ENCODE data around the gene PDE3A. TPM values are rescaled to one million over a fixed set of nuclear protein-coding genes. Genes with fewer than 3 reads are reported as not detected.
A peak's percentile ranks its signal among the peaks of the same experiment; 100 is the strongest.

PDE3A gene
- total and polyA plus RNA-seq, 2 donors from 2014 or later, result 3.3 to 18.3 TPM

DNA sequence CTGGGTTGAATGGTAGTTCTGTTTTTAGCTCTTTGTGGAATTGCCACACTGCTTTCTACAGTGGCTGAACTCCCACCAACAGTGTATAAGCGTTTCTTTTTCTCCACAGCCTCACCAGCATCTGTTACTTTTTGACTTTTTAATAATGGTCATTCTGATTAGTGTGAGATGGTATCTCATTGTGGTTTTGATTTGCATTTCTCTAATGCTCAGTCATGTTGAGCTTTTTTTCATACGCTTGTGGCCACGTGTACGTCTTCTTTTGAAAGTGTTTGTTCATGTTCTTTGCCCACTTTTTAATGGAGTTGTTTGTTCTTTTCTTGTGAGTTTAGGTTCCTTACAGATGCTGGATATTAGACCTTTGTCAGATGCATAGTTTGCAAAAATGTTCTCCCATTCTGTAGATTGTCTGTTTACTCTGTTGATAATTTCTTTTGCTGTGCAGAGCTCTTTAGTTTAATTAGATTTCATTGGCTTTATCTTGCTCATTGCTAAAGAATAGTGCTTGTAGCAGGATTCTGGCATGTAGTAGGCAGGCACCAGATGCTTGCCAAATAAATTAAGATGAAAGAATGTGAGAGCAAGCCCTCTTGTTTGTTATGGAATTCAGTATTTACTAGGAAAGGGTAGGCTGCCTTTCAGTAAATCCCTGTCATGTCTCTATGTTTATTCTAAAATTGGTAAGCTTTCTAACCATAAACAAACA, 86.8 kb downstream of the PDE3A start:
- TF ChIP-seq, protein P1, sequence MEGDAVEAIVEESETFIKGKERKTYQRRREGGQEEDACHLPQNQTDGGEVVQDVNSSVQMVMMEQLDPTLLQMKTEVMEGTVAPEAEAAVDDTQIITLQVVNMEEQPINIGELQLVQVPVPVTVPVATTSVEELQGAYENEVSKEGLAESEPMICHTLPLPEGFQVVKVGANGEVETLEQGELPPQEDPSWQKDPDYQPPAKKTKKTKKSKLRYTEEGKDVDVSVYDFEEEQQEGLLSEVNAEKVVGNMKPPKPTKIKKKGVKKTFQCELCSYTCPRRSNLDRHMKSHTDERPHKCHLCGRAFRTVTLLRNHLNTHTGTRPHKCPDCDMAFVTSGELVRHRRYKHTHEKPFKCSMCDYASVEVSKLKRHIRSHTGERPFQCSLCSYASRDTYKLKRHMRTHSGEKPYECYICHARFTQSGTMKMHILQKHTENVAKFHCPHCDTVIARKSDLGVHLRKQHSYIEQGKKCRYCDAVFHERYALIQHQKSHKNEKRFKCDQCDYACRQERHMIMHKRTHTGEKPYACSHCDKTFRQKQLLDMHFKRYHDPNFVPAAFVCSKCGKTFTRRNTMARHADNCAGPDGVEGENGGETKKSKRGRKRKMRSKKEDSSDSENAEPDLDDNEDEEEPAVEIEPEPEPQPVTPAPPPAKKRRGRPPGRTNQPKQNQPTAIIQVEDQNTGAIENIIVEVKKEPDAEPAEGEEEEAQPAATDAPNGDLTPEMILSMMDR (IDR thresholded peaks at IDR 0.05; ENCODE audit: borderline replicate concordance, extremely low read depth, insufficient read depth), result no peak
- DNase-seq, result no peak
- Histone ChIP-seq H3K27me3 (ENCODE audit: control insufficient read depth, insufficient read depth, low read length) (no peaks in the 10 kb centered on the region), H3K9ac (ENCODE audit: low read length in 3 of 3) (no peak overlapping the region), H3K27ac (ENCODE audit: low read depth in 2 of 2, low read length in 2 of 2) (no peak overlapping the region), H3K4me1 (ENCODE audit: control insufficient read depth in 2 of 3, insufficient read depth in 2 of 3, low read depth in 1 of 3, low read length in 3 of 3) (peaks cover 0 to 2% (median 0%) of the 10 kb centered on the region in 3 donors), H3K9me3 (ENCODE audit: control insufficient read depth in 2 of 3, insufficient read depth in 1 of 3, low read length in 3 of 3) (no peaks in the 10 kb centered on the region), H3K4me3 (ENCODE audit: low read length in 3 of 3) (no peak overlapping the region), H3K36me3 (ENCODE audit: control insufficient read depth in 2 of 3, insufficient read depth in 3 of 3, low read length in 3 of 3) (no peaks in the 10 kb centered on the region)
- intact Hi-C loops (cut with DNase I), result no loop called here
- no peak for FAIRE-seq

DNA sequence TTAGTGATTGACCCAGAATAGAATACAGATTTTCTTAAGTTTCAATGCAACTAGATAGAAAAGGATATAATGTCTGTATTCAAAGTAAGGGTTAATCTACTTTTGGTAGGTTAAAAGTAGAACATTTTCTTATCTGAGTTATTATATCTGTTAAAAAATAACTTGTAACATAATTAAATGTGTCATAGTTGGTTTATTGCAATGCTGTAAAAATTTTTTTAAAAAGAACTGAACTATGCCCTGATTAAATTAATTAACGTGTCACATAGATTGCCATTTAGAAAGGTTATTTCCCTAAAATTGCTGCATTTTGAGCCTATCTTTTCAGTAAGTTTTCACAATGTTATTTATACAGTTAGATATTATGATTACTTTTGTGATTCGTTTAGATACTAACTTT, 89.2 kb downstream of the PDE3A start:
- H3K4me1 ChIP-seq (ENCODE audit: control insufficient read depth in 2 of 3, insufficient read depth in 2 of 3, low read depth in 1 of 3, low read length in 3 of 3), result peaks cover 0 to 2% (median 0%) of the 10 kb centered on the region in 3 donors
- no peaks in the 10 kb centered on the region for H3K27me3 ChIP-seq (ENCODE audit: control insufficient read depth, insufficient read depth, low read length)
- DNase-seq (no peak), FAIRE-seq (no peak)
- no peak overlapping the region for H3K27ac ChIP-seq (ENCODE audit: low read depth in 2 of 2, low read length in 2 of 2)
- H3K9me3 ChIP-seq (ENCODE audit: control insufficient read depth in 2 of 3, insufficient read depth in 1 of 3, low read length in 3 of 3), result no peaks in the 10 kb centered on the region
- H3K36me3 ChIP-seq (ENCODE audit: control insufficient read depth in 2 of 3, insufficient read depth in 3 of 3, low read length in 3 of 3), result no peaks in the 10 kb centered on the region
- intact Hi-C loops (cut with DNase I), result no loop called here
- TF ChIP-seq, protein P1 (IDR thresholded peaks at IDR 0.05; ENCODE audit: borderline replicate concordance, extremely low read depth, insufficient read depth), result no peak
- no peak overlapping the region for H3K9ac ChIP-seq (ENCODE audit: low read length in 3 of 3)
- no peak overlapping the region for H3K4me3 ChIP-seq (ENCODE audit: low read length in 3 of 3)

DNA sequence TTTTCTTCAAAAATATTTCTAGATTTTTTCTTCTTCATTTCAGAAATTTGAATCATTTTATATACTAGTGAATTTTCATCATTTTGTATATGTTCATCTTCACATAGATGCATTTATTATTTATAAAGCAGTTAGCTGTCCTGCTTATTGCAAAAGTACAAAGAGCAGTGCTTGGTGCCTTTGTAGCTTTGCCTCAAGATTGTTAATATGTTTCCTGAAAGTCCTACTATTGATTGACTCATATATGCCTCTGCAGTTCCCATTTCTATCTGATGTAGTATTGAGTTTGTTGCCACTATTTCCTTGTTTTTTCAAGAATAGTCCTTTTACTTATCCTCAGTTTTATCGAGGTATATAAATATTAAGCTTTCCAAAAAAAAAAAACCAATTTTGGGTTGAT, 89.7 kb downstream of the PDE3A start:
- no peaks in the 10 kb centered on the region for H3K27me3 ChIP-seq (ENCODE audit: control insufficient read depth, insufficient read depth, low read length)
- DNase-seq (no peak), FAIRE-seq (peak; percentile 6)
- intact Hi-C loops (cut with DNase I), result no loop called here
- no peak overlapping the region for H3K27ac ChIP-seq (ENCODE audit: low read depth in 2 of 2, low read length in 2 of 2)
- TF ChIP-seq, protein P1 (IDR thresholded peaks at IDR 0.05; ENCODE audit: borderline replicate concordance, extremely low read depth, insufficient read depth), result no peak
- H3K9ac ChIP-seq (ENCODE audit: low read length in 3 of 3), result no peak overlapping the region
- no peaks in the 10 kb centered on the region for H3K9me3 ChIP-seq (ENCODE audit: control insufficient read depth in 2 of 3, insufficient read depth in 1 of 3, low read length in 3 of 3)
- no peaks in the 10 kb centered on the region for H3K4me1 ChIP-seq (ENCODE audit: control insufficient read depth in 2 of 3, insufficient read depth in 2 of 3, low read depth in 1 of 3, low read length in 3 of 3)
- no peak overlapping the region for H3K4me3 ChIP-seq (ENCODE audit: low read length in 3 of 3)
- H3K36me3 ChIP-seq (ENCODE audit: control insufficient read depth in 2 of 3, insufficient read depth in 3 of 3, low read length in 3 of 3), result no peaks in the 10 kb centered on the region

DNA sequence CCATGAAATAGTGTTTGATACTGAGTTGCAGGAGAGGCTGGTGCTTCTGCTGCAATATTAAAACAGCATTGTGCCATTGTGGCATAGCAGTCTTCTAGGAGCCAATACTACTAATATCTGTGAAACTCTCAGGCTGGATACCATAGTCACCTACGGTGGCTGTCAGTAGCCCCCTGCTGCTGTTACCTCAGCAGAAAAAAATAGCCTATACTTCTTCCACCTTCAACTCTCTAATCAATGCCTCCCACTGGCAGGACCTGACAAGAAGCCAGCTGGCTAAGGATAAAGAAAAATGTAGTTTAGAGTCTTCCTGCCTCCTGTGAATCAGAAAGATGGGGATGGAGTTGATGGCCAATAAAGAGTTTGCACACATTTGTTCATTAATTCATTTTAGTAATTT, 91.6 kb downstream of the PDE3A start:
- Histone ChIP-seq H3K4me3 (ENCODE audit: low read length in 3 of 3) (no peak overlapping the region), H3K9me3 (ENCODE audit: control insufficient read depth in 2 of 3, insufficient read depth in 1 of 3, low read length in 3 of 3) (no peaks in the 10 kb centered on the region), H3K36me3 (ENCODE audit: control insufficient read depth in 2 of 3, insufficient read depth in 3 of 3, low read length in 3 of 3) (no peaks in the 10 kb centered on the region), H3K27ac (ENCODE audit: low read depth in 2 of 2, low read length in 2 of 2) (no peak overlapping the region), H3K4me1 (ENCODE audit: control insufficient read depth in 2 of 3, insufficient read depth in 2 of 3, low read depth in 1 of 3, low read length in 3 of 3) (no peaks in the 10 kb centered on the region), H3K9ac (ENCODE audit: low read length in 3 of 3) (no peak overlapping the region), H3K27me3 (ENCODE audit: control insufficient read depth, insufficient read depth, low read length) (no peaks in the 10 kb centered on the region)
- intact Hi-C loops (cut with DNase I), result no loop called here
- DNase-seq (no peak), FAIRE-seq (no peak)
- TF ChIP-seq, protein P1 (IDR thresholded peaks at IDR 0.05; ENCODE audit: borderline replicate concordance, extremely low read depth, insufficient read depth), result no peak

Data from kidney (tissue), 14 donors.